Endothelial cell (in vitro differentiated cells): Measurements from ENCODE around the gene PCK2. TPM values are rescaled to one million over a fixed set of nuclear protein-coding genes. Genes with fewer than 3 reads are reported as not detected.

Experiments
- DNase-seq: peaks from one replicate; pipeline ENCODE4 v3.0.0; 2021; ENCODE audit warnings: low spot score
- H3K27ac Mint-ChIP-seq: one replicate; pipeline ENCODE4 v1.8.0; 2021; ENCODE audit warnings: mixed read lengths, inconsistent platforms; ENCODE audit not compliant: unreplicated experiment
- H3K27me3 Mint-ChIP-seq: one replicate; pipeline ENCODE4 v1.8.0; 2021; ENCODE audit warnings: mild to moderate bottlenecking, moderate library complexity, mixed read lengths, inconsistent platforms; ENCODE audit not compliant: unreplicated experiment
- H3K36me3 Mint-ChIP-seq: one replicate; pipeline ENCODE4 v1.8.0; 2021; ENCODE audit warnings: mild to moderate bottlenecking, low read depth, mixed read lengths, inconsistent platforms; ENCODE audit not compliant: unreplicated experiment
- H3K4me1 Mint-ChIP-seq: one replicate; pipeline ENCODE4 v1.8.0; 2021; ENCODE audit warnings: mild to moderate bottlenecking, mixed read lengths, inconsistent platforms; ENCODE audit not compliant: unreplicated experiment
- H3K4me3 Mint-ChIP-seq: one replicate; pipeline ENCODE4 v1.8.0; 2021; ENCODE audit warnings: mild to moderate bottlenecking, mixed read lengths, inconsistent platforms; ENCODE audit not compliant: unreplicated experiment
- H3K9me3 Mint-ChIP-seq: one replicate; pipeline ENCODE4 v1.8.0; 2021; ENCODE audit warnings: mixed read lengths, inconsistent platforms; ENCODE audit not compliant: unreplicated experiment
- CTCF ChIP-seq: fragments of 200-600 bp; sonication (generic); IDR thresholded peaks from one replicate; pipeline ENCODE4 v1.5.0; 2021; ENCODE audit warnings: antibody characterized with exemption; ENCODE audit not compliant: unreplicated experiment
- total RNA-seq: library from RNA; stranded (reverse); fragmentation: NEBNext Ultra II Directional; extraction: Animal tissue kit (Norgen Biotek cat#: 25700); gene quantifications from one replicate; pipeline ENCODE4 v1.2.1, GENCODE V29; 2021; ENCODE audit not compliant: unreplicated experiment

Gene PCK2
- total RNA-seq, 1 donor from 2014 or later = 23.9 TPM

DNA sequence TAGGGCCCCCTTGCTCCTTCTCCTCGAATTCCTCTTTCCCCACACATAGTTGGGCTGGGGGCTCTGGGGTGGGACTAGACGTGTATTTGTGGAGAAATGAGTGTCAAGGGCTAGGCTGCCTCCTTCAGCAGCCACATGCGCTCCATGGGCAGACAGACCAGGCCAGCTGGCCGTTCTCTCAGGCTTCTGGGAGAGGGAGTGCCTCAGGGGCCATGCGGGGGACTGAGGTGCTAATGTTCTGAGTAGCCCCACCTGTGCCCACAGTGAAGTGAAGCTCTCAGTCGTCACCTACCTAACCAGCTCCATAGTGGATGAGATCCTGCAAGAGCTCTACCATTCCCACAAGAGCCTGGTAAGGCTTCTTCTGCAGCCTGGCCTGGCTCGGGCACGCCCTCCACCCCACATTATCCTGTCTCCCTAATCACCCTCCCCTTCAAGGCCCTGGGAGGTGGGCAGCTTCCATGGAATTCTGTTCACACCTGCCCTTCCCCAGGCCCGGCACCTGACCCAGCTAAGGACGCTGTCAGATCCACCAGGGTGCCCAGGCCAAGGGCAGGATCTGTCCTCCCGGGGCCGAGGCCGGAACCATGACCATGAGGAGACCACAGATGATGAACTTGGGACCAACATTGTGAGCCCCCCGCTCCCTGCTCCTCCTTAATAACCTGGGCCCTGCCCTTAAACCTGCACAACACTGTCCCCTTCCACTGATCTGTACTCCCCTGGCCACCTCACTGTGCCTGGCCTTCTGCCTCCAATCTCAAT lies 31.7 kb upstream of the PCK2 start:
- H3K27me3 Mint-ChIP-seq = peaks cover 16% of the 10 kb centered on the region
- H3K27ac Mint-ChIP-seq = no peak overlapping the region
- no peaks in the 10 kb centered on the region for H3K36me3 Mint-ChIP-seq
- H3K9me3 Mint-ChIP-seq = no peaks in the 10 kb centered on the region
- H3K4me3 Mint-ChIP-seq = no peak overlapping the region
- DNase-seq = no peak
- no peaks in the 10 kb centered on the region for H3K4me1 Mint-ChIP-seq
- no peak for TF ChIP-seq CTCF

GRCh38 chr14:24063263-24063836 lies 30.8 kb upstream of the PCK2 start:
- no peak overlapping the region for H3K4me3 Mint-ChIP-seq

DNA sequence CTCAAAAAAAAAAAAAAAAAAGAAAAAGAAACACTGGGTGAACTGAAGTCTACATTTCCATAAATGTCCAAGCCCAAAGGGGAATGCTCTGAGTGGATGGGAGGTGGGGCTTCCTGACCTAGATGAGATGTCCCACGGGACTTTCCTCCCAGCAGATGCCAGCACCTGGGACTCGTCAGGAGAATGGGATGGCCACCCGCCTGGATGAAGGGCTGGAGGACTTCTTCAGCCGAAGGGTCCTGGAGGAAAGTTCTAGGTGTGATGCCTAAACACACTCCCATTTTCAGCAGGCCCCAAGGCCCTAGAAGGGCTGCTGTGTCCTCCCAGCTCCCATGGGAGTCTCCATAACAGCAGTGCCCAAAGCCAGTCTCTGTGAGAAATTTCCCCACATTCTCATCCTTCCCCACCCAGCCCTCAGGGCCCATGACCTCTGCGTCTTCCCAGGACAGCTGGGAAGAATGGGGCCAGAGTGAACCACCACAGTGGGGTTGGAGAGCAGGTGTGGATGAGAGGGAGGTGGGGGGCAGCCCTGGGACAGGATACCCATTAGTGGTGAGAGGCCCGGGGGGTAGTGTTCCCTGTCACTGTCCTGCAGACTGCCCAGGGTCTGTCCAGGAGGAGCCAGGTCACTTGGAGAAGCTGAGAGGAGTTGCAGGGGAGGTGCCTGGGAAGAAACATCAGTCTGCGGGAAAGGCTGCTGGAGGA lies 29.9 kb upstream of the PCK2 start:
- H3K27me3 Mint-ChIP-seq = peaks cover 9% of the 10 kb centered on the region
- no peak for TF ChIP-seq CTCF
- no peaks in the 10 kb centered on the region for H3K4me1 Mint-ChIP-seq
- DNase-seq = no peak
- H3K4me3 Mint-ChIP-seq = no peak overlapping the region
- H3K9me3 Mint-ChIP-seq = no peaks in the 10 kb centered on the region
- no peak overlapping the region for H3K27ac Mint-ChIP-seq
- no peaks in the 10 kb centered on the region for H3K36me3 Mint-ChIP-seq

More at GRCh38 chr14:24063263-24063836, 30.8 kb upstream of the PCK2 start:
- H3K27me3 Mint-ChIP-seq = peaks cover 14% of the 10 kb centered on the region
- no peak for TF ChIP-seq CTCF
- no peak for DNase-seq
- H3K27ac Mint-ChIP-seq = no peak overlapping the region
- no peaks in the 10 kb centered on the region for H3K36me3 Mint-ChIP-seq
- no peaks in the 10 kb centered on the region for H3K9me3 Mint-ChIP-seq
- no peaks in the 10 kb centered on the region for H3K4me1 Mint-ChIP-seq

DNA sequence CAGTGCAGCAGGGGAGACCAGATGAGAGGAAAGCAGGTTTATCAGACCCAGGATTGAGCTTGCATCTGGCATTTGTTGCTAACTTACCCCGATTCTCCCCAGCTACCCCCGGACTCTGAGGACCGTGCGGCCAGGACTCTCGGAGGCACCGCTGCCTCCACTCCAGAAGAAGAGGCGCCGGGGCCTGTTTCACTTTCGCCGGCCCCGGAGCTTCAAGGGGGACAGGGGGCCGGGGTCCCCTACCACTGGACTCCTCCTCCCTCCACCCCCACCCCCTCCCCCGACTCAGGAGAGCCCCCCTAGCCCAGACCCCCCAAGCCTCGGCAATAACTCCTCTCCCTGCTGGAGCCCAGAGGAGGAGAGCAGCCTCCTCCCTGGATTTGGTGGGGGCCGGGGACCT lies 29.3 kb upstream of the PCK2 start:
- Mint-ChIP-seq H3K9me3 (no peaks in the 10 kb centered on the region), H3K4me1 (no peaks in the 10 kb centered on the region), H3K4me3 (no peak overlapping the region), H3K27me3 (peaks cover 10% of the 10 kb centered on the region), H3K27ac (no peak overlapping the region), H3K36me3 (no peaks in the 10 kb centered on the region)
- no peak for DNase-seq
- no peak for TF ChIP-seq CTCF

DNA sequence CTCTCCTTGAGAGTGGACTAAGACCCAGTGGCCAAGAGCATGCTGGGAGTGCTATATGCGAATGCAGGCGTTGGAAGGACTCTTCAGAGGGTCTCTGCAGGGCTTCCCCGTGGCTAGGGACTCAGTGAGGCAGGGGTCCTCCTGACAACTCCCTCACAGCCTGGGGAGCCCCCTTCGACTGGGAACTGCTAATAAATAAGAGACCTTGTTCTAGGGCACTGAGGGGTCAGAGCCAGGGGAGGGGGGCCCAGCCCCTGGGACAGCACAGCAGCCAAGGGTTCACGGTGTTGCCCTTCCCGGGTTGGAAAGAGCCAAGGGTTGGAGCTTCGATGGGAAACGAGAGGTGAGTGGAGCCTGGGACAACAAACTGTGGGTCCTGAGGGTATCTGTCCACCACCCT lies 28.7 kb upstream of the PCK2 start:
- Mint-ChIP-seq H3K4me1 (no peaks in the 10 kb centered on the region), H3K4me3 (no peak overlapping the region), H3K27ac (no peak overlapping the region), H3K9me3 (no peaks in the 10 kb centered on the region), H3K36me3 (no peaks in the 10 kb centered on the region), H3K27me3 (peaks cover 11% of the 10 kb centered on the region)
- no peak for TF ChIP-seq CTCF
- no peak for DNase-seq
